Stromal cell of bone marrow (primary cell): ENCODE data around the gene DLG1.
"Not testable (repeated sequence)": the region's sequence is repeated elsewhere in the genome, so short reads cannot be mapped to it uniquely, and the experiment has no call there.

ENCODE experiments used
- DNase-seq: peaks from one replicate; pipeline ENCODE4 v3.0.0-alpha.2; 2012; ENCODE audit warnings: low read depth

Gene DLG1

DNA sequence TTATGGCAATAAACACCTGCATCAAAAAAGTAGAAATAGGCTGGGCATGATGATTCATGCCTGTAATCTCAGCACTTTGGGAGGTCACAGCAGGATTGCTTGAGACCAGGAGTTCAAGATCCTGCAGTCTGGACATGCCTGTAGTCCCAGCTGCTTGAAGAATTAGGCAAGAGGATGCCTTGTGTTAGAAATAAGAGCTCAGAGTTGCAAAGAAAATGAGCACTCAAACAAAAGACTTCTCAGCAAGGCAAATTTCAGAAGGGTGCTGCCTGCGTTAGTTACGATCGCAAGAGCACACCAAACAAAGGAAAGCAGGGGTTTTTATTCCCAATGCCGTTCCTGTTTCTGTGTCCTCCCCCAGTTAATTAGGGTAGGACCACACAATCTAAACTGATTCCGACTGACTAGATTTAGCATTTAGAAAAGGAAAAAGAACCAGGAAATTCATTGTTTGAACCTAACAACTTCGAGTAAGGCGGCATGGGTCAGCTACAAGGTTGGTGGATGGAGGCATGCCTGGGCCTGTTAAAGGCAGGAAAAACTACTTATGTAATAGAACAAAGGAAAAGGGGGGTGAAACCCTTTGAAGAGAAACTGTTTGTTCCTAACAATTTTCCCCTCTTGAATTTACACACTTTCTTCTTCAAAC is 55.5 kb downstream of the DLG1 start:
- DNase-seq: no peak

DNA sequence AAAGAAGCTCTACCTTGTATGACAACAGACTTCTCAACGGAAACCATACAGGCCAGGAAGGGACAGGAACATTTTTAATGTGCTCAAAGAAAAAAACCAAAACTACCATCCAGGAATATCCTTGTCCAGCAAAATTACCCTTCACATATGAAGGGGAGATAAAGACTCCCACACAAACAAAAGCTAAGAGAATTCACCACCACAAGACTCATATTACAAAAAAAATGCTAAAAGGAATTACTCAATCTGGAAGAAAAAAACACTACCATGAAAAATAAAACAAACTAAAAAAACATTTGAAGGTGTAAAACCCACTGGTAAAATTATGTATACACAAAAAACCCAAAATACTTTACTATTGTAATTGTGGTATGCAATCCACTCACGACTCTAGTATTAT is 57.2 kb downstream of the DLG1 start:
- no peak for DNase-seq

DNA sequence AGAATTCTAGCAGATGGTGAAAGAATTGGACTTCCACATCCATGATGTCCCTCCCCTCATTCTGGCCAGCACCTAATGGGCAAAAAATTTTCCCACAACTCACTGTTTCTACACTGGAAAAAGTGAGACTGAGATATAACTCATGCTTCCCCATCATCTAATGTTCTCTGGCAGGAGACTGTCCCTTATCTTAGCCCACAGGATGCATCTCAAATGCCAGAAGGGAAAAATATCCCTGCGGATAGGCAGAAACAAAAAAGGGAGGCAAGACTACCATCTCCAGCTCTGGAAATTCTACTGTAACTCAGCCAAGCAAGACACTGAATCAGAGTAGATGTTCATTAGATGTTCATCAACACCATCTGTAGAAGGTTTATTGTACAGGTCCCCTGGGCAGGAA is 58.6 kb downstream of the DLG1 start:
- DNase-seq: no peak

DNA sequence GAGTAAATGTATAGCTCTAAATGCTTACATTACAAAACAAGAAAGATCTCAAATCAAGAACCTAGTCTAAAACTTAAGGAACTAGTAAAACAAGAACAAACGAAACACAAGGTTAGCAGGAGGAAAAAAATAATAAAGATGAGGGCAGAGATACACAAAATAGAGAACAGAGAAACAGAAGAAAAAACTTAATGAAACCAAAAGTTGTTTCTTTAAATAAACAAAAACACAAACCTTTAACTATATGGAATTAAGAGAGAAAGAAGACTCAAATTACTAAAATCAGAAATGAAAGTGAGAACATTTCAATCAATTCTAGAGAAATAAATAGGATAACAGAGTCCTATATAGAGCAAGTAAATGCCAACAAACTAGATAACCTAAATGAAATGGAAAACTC is 59.6 kb downstream of the DLG1 start:
- no peak for DNase-seq

DNA sequence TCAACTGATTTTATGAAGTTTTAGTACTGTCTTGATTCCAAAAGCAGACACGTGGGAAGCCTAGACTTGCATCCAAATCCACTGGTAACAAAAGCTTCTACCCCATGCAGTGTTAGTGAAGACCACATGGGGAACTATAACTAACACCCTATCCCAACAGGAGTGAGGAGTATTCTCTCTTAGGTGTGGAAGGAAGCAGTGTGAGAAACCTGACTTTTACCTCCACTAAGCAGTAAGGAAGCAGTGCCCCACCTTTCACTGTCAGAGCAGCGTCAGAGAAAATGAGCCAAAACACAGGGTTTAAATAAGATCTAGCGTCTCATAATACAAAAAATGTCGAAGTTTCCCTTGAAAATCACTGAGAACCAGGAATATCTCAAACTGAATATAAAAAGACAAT is 60.5 kb downstream of the DLG1 start:
- no peak for DNase-seq

DNA sequence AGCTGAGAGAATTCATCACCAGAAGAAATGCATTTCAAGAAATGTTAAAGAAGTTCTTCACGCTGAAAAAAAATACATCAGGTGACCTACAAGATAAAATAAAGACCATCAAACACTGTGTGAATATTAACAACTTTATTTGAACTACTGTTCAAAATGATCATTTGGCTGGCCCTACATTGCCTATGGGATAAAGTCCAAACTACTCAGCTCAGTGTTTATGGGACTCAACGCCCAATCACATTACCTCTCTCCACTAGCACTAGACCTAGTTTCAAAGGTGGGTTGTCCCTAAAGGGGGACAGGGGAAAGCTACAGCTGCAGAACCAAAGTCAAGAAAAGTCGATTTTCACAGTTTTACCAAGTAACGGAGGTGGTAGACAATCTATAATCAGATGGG is 62.0 kb downstream of the DLG1 start:
- no peak for DNase-seq

DNA sequence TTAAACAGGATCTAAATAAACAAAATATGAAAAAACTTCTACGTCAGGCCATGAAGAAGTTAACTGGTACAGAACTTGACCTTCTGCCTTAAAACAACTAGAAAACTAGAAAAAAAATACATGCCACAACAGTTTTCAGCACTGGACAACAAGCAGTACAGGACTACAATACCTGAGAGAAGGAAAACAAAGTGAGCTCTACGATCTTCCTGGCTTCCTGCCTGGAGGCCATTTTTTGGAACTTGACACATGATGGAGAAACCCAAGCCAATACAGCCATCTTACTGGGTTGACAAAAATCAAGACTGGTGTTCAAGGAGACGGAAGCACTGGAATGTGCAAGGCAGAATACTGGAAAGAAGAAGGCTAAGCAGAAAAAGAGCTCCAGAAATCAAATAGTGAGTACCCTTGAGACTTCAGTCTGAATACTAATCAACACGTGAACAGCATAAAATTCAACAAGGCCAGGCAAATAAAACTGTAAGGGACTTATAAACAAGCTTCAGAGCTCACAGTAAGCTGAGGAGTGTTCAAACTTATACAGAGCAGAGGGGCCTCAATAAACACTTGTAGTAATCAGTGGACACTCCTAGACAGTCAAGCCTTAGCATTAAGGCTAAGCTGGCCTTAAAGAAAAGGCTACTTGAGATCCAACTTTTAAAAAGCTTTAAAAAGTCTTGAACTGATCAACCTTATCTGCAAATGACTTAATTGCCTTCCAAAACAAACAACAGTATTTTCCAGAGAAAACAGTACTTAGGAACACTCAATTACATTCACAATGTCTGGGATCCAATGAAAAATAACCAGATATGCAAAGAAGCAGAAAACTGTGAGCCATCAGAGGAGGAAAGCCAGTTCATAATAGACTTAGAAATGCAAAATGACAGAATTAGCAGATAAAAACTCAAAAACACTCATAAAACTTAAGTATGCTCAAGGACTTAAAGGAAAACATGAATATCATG is 63.2 kb downstream of the DLG1 start:
- no peak for DNase-seq

DNA sequence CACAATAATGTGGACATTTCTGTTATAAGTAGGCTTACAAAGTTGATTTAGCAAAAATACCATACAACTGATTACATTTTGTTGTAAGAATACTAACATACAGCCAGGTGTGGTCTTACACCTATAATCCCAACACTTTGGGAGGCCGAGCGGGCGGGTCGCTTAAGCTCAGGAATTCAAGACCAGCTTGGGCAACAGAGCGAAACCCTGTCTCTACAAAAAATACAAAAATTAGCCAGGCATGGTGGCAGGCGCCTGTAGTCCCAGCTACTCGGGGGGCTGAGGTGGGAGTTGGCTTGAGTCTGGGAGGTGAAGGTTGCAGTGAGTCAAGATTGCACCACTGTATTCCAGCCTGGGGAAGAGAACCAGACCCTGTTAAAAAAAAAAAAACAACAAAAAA is 67.1 kb downstream of the DLG1 start:
- no peak for DNase-seq

DNA sequence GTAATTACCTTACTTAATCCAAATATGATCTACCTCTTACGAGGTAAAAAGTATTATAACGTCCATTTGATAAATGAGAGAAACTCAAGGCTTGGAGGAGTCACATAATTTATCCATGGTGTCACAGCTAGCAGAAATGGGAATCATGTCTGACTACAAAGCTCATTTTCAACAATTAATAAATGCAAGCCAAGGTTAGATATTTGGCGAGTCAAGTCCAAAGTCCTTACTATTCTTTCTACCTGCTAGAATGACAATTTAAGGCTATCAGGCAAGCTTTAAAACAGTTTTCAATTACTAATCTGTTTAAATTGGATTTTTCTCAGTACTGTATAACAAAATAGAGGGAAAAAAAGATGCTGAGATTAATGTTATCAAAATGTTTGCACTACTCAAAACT is 68.6 kb downstream of the DLG1 start:
- no peak for DNase-seq

DNA sequence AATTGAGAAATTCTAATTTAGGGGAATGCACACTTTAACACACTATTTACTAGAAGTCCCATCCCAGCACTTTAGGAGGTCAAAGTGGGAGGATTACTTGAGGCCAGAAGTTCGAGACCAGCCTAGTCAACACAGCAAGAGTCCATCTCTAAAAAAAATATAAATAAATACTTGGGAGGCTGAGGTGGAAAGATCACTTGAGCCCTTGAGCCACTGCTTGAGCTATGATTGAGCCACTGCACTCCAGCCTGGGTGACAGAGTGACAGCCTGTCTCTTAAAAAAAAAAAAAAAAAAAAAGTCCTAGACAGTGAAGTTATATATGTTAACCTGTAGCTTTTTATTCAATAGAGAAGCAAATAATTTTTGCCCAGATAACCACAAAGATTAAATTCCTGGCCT is 69.2 kb downstream of the DLG1 start:
- no peak for DNase-seq

DNA sequence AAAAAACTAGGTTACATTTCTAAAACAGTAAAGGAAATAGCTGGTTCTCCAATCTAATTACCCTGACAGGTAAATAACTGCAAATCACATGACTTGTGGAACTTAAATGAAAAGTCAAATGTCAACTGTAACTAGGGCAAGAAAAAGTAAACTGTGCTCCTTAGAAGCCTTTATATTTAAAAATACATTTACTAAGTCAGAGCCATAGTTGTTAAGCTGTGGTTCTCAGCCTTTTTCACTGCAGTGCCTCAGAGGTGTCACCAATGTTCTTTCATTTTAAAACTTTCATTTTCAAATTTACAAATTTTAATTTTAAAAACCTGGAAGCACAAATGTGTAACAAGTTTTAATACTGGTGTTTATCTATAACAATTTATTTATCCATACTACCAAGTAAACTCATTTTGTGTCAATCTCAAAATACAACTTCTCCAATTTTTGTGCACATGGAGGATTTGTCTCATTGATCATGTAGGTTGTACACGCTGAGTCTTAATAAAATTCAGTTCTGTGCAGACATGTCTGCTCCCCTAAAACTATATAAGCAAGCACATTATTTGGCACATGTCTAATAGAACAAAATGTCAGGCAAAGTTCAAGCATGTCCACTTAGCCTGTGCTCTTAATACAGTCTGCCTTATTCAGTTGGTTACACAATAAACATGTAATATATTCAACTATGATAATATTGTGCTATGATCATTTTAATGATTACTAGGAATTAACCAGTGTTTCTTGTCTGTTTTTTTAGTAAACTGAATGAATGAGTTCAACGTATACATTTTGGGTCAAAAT is 70.4 kb downstream of the DLG1 start:
- DNase-seq: no peak

DNA sequence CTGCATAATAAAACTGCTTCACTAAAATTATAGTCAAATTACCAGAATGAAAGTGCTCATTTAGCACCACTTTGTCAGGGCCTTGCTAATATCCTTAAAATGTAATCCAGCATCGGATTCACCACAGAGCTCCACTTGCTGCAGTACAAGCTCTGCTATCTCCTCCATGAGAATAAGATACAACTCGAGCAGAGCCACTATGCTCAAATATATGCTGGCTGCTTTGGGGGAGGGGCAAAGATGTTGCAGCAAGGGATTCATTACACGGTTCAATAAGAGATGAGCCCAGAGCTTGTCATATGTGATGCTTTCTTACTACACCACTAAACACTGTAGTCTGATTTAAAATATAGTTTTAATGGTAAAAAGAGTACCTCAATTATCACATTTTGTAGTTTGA is 72.2 kb downstream of the DLG1 start:
- no peak for DNase-seq

DNA sequence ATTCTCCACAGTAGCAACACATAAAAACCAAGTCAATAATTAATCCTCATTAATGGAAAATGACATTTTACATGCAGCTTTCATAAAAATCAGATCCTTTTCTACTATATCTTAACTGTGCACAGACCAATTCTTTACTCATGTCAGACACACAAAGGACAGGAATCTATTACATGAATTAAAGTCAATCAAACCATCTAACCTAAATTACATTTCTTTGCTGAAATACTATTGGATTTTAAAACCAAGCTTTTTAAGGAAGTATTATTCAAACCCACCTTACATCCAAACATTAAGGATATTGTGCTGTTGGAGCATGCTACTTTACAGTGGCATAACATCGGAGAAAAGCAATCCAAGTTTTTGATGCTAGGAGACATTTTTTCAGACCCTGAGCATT is 72.8 kb downstream of the DLG1 start:
- DNase-seq: no peak

DNA sequence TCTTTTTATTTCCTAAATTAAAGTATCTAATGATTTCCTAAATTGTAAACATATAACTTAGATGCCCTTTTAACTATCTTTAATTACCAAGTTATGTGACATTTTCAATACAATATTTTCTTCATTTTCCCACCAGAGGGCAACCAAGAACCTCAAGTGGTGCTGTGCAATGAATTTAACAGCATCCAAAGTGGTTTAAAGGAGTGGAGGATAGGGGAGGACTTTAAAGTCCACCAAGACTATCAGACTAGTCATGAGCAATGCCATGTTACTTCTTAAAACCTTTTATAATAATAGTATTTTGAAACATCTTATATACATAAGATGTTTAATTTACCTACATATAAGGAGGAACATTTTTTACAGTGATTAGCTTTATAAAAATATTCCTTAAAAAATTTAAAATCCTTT is 74.4 kb downstream of the DLG1 start:
- DNase-seq: peak; percentile 30

DNA sequence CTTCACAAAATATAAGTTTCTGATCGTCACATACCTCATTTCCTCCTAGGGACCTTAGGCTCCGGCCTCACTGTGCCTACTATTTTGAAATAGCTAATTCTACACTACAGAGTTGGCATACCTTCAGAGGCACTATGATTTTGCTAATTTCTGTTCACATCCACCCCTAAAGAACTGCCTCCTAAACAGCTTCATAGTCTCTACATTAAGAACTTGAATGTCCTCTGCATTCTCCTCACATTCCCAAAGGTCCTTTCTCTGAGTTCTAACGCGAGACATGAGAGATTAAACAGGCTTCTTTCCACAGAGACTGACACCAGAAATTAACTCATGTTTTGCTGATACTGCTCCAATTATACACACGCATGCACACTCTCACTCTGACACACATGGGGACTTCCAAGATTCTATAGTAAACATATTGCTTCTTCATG is 75.5 kb downstream of the DLG1 start:
- DNase-seq: no peak

DNA sequence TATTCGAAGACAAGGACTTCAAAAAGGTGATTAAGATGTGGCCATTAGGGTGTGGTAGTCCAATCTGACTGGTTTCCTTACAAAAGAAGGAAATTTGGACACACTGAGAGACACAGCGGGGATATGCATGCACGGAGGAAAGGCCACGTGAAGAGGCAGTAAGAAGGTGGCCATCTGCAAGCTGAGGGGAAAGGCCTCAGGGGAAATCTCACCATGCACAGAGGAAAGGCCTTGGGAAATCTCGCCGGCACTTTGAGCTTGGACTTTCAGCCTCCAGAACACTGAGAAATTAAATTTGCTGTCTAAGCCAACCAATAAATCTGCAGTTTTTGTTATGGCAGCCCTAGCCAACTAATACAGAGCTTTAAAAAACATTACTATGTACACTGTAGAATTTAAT is 78.8 kb downstream of the DLG1 start:
- DNase-seq: no peak

DNA sequence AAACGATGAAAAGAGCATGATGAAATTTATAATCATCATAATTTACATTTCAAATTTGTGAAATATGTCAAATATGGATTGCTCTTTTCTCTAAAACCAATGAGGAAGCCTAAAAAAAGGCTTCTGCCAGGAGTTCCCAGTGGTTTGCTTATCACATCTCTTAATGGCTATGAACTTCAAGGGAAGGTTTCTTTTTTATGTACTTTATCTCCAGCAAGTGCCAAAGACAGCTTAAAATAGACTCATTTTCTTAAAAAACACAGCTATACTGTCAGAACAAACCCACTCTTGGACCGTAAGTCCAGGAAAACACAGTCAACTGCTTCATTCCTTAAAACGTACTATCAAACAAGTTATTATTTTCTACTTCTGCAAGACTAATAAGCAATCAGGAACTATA is 80.2 kb downstream of the DLG1 start:
- no peak for DNase-seq

DNA sequence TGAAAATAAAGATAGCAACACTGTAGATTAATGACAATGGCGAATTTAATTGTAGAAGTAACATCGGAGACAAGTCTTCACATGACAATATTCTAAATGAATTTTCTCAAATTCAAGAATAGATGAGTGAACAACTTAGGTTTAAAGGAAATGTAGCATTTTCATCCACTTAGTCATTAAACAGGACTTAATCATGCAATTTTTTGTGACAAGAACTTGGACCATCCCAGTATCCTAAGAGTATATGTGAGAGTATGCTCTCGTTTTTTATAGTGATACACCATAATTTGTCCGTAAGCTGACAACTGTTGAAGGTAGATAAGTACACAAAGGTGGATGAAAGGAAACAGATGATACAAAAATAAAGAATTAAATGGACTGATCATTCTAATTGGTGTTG is 81.5 kb downstream of the DLG1 start:
- no peak for DNase-seq

DNA sequence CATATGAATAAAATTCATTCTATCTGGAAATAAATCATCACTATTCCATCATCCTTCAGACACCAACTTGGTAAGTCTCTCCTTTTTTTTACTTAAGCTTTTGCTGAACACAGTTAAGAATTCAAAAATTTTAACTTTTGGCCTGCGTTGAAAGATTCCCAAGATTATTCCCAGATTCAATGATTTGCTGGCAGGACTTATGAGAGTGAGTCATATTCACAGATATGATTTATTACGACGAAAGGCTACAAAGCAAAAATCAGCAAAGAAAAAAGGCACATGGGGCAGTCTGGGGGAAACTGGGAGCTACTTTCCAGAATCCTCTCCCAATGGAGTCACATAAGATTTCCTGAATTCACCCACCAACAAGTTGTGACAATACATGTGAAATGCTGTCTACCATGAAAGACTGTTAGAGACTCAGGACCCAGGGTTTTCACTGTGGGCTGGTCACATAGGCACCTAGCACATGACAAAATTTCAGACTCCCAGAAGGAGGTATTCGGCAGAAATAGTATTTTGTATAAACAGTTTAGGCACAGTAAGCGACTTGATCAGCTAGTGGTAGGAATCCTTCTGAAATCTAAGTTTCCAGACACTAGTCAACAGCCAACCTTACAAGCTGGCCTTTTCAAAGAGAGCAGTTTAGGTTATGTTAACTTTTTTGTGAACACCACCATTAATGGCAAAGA is 82.1 kb downstream of the DLG1 start:
- peak; percentile 79 for DNase-seq

DNA sequence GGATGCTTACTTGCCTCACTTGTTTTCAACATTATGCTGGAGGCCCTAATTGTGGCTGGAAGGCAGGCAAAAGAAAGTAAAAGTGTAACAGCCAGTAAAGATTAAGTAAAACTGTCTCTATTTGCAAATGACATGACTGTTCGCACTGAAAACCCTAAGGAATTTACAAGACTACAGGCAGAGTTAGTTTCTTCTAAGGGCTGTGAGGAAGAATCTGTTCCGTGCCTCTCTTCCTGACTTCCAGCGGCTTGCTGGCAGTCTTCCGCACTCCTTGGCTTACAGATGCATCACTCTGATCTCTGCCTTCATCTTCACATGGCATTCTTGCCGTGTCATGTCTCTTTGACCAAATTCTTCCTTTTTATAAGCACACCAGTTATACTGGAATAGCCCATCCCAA is 86.1 kb downstream of the DLG1 start:
- DNase-seq: no peak

DNA sequence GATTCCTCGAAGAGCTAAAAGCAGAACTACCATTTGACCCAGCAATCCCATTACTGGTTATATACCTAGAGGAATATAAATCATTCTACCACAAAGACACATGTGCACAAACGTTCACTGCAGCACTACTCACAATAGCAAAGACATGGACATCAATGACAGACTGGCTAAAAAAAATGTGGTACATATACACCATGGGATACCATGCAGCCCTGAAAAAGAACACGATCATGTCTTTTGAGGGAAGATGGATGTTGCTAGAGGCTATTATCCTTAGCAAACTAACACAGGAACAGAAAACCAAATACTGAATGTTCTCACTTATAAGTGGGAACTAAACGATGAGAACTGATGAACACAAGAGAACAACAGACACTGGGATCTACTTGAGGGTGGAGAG is 86.7 kb downstream of the DLG1 start:
- DNase-seq: not testable (repeated sequence)
